Gastroesophageal sphincter (tissue), 3 donors: ENCODE results near the gene EEFSEC.

ENCODE experiments used
- CTCF ChIP-seq, 4 experiments: fragments of 200-600 bp in 2 of 4; fragments of 450-650 bp in 2 of 4; sonication (generic) in 1 of 4; IDR thresholded peaks; one replicate each; pipeline ENCODE4 v1.5.1; 2017 to 2019; ENCODE audit warnings: antibody characterized with exemption in 4 of 4, mild to moderate bottlenecking in 2 of 4, moderate library complexity in 2 of 4
- POLR2A ChIP-seq, 2 donors: fragments of 450-650 bp; IDR thresholded peaks; one replicate each; pipeline ENCODE4 v1.6.1; 2017; ENCODE audit warnings: antibody characterized with exemption in 2 of 2, mild to moderate bottlenecking in 2 of 2, moderate library complexity in 1 of 2

GRCh38 chr3:128188956-128189355, 35.7 kb downstream of the EEFSEC start:
- TF ChIP-seq CTCF (IDR thresholded peaks at IDR 0.05), result no peak
- TF ChIP-seq POLR2A (IDR thresholded peaks at IDR 0.05), result no peak
